HepG2 (cell line): ENCODE data around the gene OR10J5. TPM values are rescaled to one million over a fixed set of nuclear protein-coding genes. Genes with fewer than 3 reads are reported as not detected.
"Not testable (repeated sequence)": the region's sequence is repeated elsewhere in the genome, so short reads cannot be mapped to it uniquely, and the experiment has no call there.

Experiments
- ATAC-seq: fragments of 200-7000 bp; cut with Tn5 transposase; 3 replicates; pipeline ENCODE4 v1.9.1; 2020; ENCODE audit warnings: mild to moderate bottlenecking, moderate library complexity
- BruUV-seq: library from RNA; stranded (reverse); fragments of 400-500 nt; replicated peaks from 2 replicates; lab custom pipeline; 2021; lab: Mats Ljungman, UMichigan
- CTCF ChIA-PET: fragments of 300-600 bp; formaldehyde crosslinking; extraction: SDS; loops from one replicate; lab custom pipeline; 2021; ENCODE audit warnings: low total read pairs, inconsistent platforms, low intra/inter-chr PET ratio; lab: Yijun Ruan, JAX
- POLR2A ChIA-PET: fragments of 350-600 bp; sonication (Branson Sonifier 250); formaldehyde crosslinking; loops from one replicate; lab custom pipeline; 2020; ENCODE audit warnings: antibody characterized with exemption, inconsistent platforms; lab: Yijun Ruan, JAX
- DNase-seq: peaks from one replicate; pipeline ENCODE4 v3.0.0-alpha.2; 2015; ENCODE audit warnings: low spot score
- FAIRE-seq: peaks from 3 replicates; lab custom pipeline; 2011; peaks lifted over from hg19 to GRCh38; lab: Jason Lieb, UNC
- H2AFZ ChIP-seq: one replicate; pipeline ENCODE4 v1.6.1; 2011; ENCODE audit warnings: low read length, inconsistent platforms
- H3K27ac ChIP-seq: fragments of 300-600 bp; 3 replicates; pipeline ENCODE4 v1.8.0; 2011; ENCODE audit warnings: mixed run types, mild to moderate bottlenecking, mixed read lengths, low read length, inconsistent platforms; ENCODE audit not compliant: insufficient read depth; ENCODE audit errors: extremely low read length
- H3K27me3 ChIP-seq, 2 experiments: fragments of 200-600 bp in 1 of 2; 2 replicates in 1 of 2; 3 replicates in 1 of 2; pipeline versions ENCODE4 v1.6.0 to v1.8.0; 2011; ENCODE audit warnings: low read length in 2 of 2, mild to moderate bottlenecking in 2 of 2, moderate library complexity in 2 of 2, inconsistent platforms in 1 of 2; ENCODE audit not compliant: insufficient read depth in 2 of 2, control insufficient read depth in 1 of 2
- H3K36me3 ChIP-seq, 2 experiments: fragments of 200-600 bp in 1 of 2; replicated peaks in 1 of 2; 2 replicates in 1 of 2; 3 replicates in 1 of 2; pipeline versions ENCODE4 v1.5.1 to v1.8.0; 2011; ENCODE audit warnings: low read length in 2 of 2, inconsistent platforms in 1 of 2; ENCODE audit not compliant: insufficient read depth in 2 of 2, control insufficient read depth in 1 of 2
- H3K4me1 ChIP-seq: 2 replicates; pipeline ENCODE4 v1.5.1; 2012; ENCODE audit warnings: low read length, inconsistent platforms; ENCODE audit not compliant: insufficient read depth
- H3K4me2 ChIP-seq: 2 replicates; pipeline ENCODE4 v1.6.0; 2011; ENCODE audit warnings: low read depth, low read length, inconsistent platforms
- H3K4me3 ChIP-seq, 3 experiments: fragments of 200-600 bp in 1 of 3; sonication (generic), shearing (Covaris generic) in 1 of 3; replicated peaks in 1 of 3; 2 replicates each; pipeline ENCODE4 v1.5.1; 2011 to 2016; ENCODE audit warnings: low read length in 3 of 3, inconsistent platforms in 2 of 3, low read depth in 2 of 3, mild to moderate bottlenecking in 2 of 3, control low read depth in 1 of 3, mixed read lengths in 1 of 3; ENCODE audit not compliant: insufficient read depth in 1 of 3
- H3K79me2 ChIP-seq: one replicate; pipeline ENCODE4 v1.6.1; 2011; ENCODE audit warnings: low read length, inconsistent platforms; ENCODE audit not compliant: insufficient read depth
- H3K9ac ChIP-seq: 2 replicates; pipeline ENCODE4 v1.6.0; 2011; ENCODE audit warnings: mild to moderate bottlenecking, low read depth, low read length, inconsistent platforms; ENCODE audit not compliant: insufficient read depth
- H3K9me3 ChIP-seq: 2 replicates; pipeline ENCODE4 v1.5.1; 2012; ENCODE audit warnings: mild to moderate bottlenecking, low read length
- H4K20me1 ChIP-seq: 2 replicates; pipeline ENCODE4 v1.6.0; 2011; ENCODE audit warnings: inconsistent platforms, mild to moderate bottlenecking, low read length, moderate library complexity; ENCODE audit not compliant: insufficient read depth
- HNF4A ChIP-seq: sonication (generic); formaldehyde crosslinking; IDR thresholded peaks from 2 replicates; pipeline ENCODE4 v1.4.0; 2020; ENCODE audit warnings: missing genetic modification reagents
- ZNF224 ChIP-seq: sonication (generic); formaldehyde crosslinking; IDR thresholded peaks from 2 replicates; pipeline ENCODE4 v1.5.0; 2020; ENCODE audit warnings: mild to moderate bottlenecking, missing genetic modification reagents
- ZNF530 ChIP-seq: sonication (generic); formaldehyde crosslinking; IDR thresholded peaks from 2 replicates; pipeline ENCODE4 v1.5.0; 2020; ENCODE audit warnings: low read depth, mild to moderate bottlenecking, missing genetic modification reagents
- ZNF724P ChIP-seq: sonication (generic); formaldehyde crosslinking; IDR thresholded peaks from 2 replicates; pipeline ENCODE4 v1.8.0; 2022; ENCODE audit warnings: missing genetic modification reagents, borderline replicate concordance
- WGBS: methylation state at CpG from one replicate; pipeline ENCODE4 v1.1.6; 2017; ENCODE audit warnings: low lambda C conversion rate; 5-methylcytosine and 5-hydroxymethylcytosine counted together
- in situ Hi-C: cut with HindIII; loops from 2 replicates; pipeline ENCODE4 v1.10.0; 2017; ENCODE audit warnings: low pct_unique_long_range_greater_than_20kb; ENCODE audit not compliant: extremely low pct_ligation_motif_present
- intact Hi-C: fragments of 100-400 bp; cut with micrococcal nuclease; formaldehyde crosslinking; loops from one replicate; pipeline ENCODE4 v1.10.0; 2022; ENCODE audit not compliant: unreplicated experiment
- polyA plus RNA-seq, 8 experiments: library from polyadenylated mRNA; depleted of rRNA in 3 of 8; stranded (reverse) in 7 of 8; unstranded in 1 of 8; fragments of >200 nt; fragmentation: Illumina TruSeq in 4 of 8; extraction: Trizol in 4 of 8; gene quantifications; 2 replicates each; pipeline versions ENCODE4 v1.2.1 to v1.2.3, GENCODE V29; 2011 to 2016; ENCODE audit warnings: low read depth in 4 of 8, missing spikeins in 1 of 8, mixed read lengths in 1 of 8; ENCODE audit not compliant: insufficient read depth in 1 of 8
- total RNA-seq, 5 experiments: library from RNA; depleted of rRNA; stranded (reverse); fragments of >200 nt; fragmentation: Illumina TruSeq; extraction: Trizol; gene quantifications; 2 replicates each; pipeline ENCODE4 v1.2.3, GENCODE V29; 2016; ENCODE audit warnings: low read depth in 1 of 5
- TF ChIP-seq, protein P1 (sequence below): sonication (generic); formaldehyde crosslinking; IDR thresholded peaks from 2 replicates; pipeline ENCODE4 v1.4.0; 2020; ENCODE audit warnings: low read depth, missing genetic modification reagents

OR10J5 gene
- total and polyA plus RNA-seq, 2 of the 13 experiments (the other 11 are each of a cell fraction or from before 2014, with no cell fraction given) = not detected

DNA sequence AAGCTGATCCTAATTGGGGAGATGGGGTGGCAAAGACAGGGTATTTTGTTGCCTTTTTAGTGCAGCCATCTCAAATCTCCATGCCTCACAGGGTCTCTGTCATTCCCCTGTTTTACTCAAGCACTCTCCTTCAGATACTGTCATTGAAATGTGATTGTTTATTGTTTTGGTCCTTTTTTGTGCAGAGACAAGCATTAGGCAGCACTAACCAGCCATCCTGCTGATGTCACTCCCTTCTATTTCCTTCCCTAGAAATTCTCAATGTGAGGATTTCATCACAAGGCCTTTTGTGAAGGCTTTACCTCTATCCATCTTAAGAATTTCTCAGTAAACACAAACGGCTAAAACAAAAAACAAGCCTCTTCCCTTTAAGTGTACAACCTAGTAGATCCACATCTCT is 34.7 kb downstream of the OR10J5 start (continued):
- TF ChIP-seq ZNF530 (CRISPR knock-in tag) = no peak
- TF ChIP-seq ZNF724P (CRISPR knock-in tag) = no peak
- TF ChIP-seq ZNF224 (CRISPR knock-in tag) = no peak
- TF ChIP-seq HNF4A (CRISPR knock-in tag) = no peak
- TF ChIP-seq, protein P1, sequence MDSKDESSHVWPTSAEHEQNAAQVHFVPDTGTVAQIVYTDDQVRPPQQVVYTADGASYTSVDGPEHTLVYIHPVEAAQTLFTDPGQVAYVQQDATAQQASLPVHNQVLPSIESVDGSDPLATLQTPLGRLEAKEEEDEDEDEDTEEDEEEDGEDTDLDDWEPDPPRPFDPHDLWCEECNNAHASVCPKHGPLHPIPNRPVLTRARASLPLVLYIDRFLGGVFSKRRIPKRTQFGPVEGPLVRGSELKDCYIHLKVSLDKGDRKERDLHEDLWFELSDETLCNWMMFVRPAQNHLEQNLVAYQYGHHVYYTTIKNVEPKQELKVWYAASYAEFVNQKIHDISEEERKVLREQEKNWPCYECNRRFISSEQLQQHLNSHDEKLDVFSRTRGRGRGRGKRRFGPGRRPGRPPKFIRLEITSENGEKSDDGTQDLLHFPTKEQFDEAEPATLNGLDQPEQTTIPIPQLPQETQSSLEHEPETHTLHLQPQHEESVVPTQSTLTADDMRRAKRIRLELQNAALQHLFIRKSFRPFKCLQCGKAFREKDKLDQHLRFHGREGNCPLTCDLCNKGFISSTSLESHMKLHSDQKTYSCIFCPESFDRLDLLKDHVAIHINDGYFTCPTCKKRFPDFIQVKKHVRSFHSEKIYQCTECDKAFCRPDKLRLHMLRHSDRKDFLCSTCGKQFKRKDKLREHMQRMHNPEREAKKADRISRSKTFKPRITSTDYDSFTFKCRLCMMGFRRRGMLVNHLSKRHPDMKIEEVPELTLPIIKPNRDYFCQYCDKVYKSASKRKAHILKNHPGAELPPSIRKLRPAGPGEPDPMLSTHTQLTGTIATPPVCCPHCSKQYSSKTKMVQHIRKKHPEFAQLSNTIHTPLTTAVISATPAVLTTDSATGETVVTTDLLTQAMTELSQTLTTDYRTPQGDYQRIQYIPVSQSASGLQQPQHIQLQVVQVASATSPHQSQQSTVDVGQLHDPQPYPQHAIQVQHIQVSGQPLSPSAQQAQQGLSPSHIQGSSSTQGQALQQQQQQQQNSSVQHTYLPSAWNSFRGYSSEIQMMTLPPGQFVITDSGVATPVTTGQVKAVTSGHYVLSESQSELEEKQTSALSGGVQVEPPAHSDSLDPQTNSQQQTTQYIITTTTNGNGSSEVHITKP (CRISPR knock-in tag) = no peak
- TF ChIP-seq, all 625 proteins: peak for 0

DNA sequence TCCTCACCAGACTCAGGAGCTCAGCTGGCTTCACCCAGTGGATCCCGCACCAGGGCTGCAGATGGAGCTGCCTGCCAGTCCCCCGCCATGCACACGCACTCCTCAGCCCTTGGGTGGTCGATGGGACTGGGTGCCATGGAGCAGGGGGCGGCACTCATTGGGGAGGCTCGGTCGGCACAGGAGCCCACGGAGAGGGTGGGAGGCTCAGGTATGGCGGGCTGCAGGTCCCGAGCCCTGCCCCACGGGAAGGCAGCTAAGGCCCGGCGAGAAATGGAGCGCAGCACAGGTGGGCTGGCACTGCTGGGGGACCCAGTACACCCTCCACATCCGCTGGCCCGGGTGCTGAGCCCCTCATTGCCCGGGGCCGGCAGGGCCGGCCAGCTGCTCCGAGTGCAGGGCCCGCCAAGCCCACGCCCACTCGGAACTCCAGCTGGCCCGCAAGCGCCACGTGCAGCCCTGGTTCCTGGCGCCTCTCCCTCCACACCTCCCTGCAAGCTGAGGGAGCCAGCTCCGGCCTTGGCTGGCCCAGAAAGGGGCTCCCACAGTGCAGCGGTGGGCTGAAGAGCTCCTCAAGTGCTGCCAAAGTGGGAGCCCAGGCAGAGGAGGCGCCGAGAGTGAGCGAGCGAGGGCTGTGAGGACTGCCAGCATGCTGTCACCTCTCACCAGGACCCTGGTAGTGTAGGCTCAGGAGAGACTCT is 41.1 kb downstream of the OR10J5 start:
- BruUV-seq, POLR2A ChIA-PET, H3K27me3 ChIP-seq, intact Hi-C loops, FAIRE-seq, H3K36me3 ChIP-seq, H3K79me2 ChIP-seq, H3K4me3 ChIP-seq, in situ Hi-C loops, H4K20me1 ChIP-seq, H3K27ac ChIP-seq, ATAC-seq, CTCF ChIA-PET, H3K4me1 ChIP-seq, H3K9ac ChIP-seq, H2AFZ ChIP-seq, DNase-seq, H3K4me2 ChIP-seq: not testable (repeated sequence)
- peaks cover 69% of the 10 kb centered on the region for H3K9me3 ChIP-seq
- WGBS = 51% methylated on average over 3 of the region's 33 CpGs
